ENCODE data around the gene NLRP7.
"Not testable (repeated sequence)": the region's sequence is repeated elsewhere in the genome, so short reads cannot be mapped to it uniquely, and the experiment has no call there.

Gene NLRP7

DNA sequence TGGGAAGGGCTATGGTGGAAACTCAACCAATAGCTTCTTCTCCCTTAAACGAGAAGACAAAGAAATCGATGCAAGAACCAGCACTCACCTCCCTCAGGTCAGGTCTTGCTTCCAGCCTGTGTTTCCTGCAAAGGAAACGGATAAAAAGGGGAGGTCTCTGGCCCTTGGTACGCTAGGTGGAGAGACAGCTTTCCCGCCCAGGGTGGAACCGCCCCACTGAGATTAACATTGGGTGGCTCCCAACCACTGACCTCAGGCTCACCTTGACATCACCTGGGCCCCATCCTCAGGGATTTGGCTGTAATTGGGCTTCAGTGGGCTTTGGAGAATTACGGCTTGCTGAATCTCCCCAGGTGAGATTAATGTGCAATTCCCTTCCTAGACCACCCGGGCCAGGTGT is at the start of gene NLRP7:
TSS of gene NLRP7 (minus strand) at position 150 of the 400 bp plus-strand sequence.
- no peak for DNase-seq

GRCh38 chr19:54995561-54995960 is 48.2 kb upstream of the NLRP7 start:
- DNase-seq = no peak

DNA sequence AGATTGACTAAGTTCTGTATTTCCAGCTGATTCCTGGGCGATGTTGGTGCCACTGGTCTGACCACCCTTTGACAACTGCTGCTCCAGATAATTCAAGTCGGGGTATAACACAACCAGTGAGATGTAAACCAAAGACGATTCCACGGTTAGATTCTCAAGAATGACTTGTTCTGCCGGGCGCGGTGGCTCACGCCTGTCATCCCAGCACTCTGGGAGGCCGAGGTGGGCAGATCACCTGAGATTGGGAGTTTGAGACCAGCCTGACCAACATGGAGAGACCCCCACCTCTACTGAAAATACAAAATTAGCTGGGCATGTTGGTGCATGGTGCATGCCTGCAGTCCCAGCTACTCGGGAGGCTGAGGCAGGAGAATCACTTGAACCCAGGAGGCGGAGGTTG is 42.2 kb upstream of the NLRP7 start:
- not testable (repeated sequence) for DNase-seq

DNA sequence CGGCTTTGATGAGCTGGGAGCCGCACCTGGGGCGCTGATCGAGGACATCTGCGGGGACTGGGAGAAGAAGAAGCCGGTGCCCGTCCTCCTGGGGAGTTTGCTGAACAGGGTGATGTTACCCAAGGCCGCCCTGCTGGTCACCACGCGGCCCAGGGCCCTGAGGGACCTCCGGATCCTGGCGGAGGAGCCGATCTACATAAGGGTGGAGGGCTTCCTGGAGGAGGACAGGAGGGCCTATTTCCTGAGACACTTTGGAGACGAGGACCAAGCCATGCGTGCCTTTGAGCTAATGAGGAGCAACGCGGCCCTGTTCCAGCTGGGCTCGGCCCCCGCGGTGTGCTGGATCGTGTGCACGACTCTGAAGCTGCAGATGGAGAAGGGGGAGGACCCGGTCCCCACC is 35.2 kb upstream of the NLRP7 start:
- DNase-seq = not testable (repeated sequence)

- not testable (repeated sequence) for DNase-seq
These were observed 26.1 kb upstream of the NLRP7 start for GRCh38 chr19:54973229-54974090.

GRCh38 chr19:54971446-54971845 is 24.1 kb upstream of the NLRP7 start:
- DNase-seq = not testable (repeated sequence)

GRCh38 chr19:54969647-54970046 is 22.3 kb upstream of the NLRP7 start:
- no peak for DNase-seq

- no peak for DNase-seq
These were observed 20.3 kb upstream of the NLRP7 start for GRCh38 chr19:54967611-54968010.

- DNase-seq = not testable (repeated sequence)
These were observed 17.7 kb upstream of the NLRP7 start for GRCh38 chr19:54965055-54965454.

- no peak for DNase-seq
These were observed 12.5 kb upstream of the NLRP7 start for GRCh38 chr19:54959840-54960239.

GRCh38 chr19:54955376-54955775 is 8.0 kb upstream of the NLRP7 start:
- no peak for DNase-seq

DNA sequence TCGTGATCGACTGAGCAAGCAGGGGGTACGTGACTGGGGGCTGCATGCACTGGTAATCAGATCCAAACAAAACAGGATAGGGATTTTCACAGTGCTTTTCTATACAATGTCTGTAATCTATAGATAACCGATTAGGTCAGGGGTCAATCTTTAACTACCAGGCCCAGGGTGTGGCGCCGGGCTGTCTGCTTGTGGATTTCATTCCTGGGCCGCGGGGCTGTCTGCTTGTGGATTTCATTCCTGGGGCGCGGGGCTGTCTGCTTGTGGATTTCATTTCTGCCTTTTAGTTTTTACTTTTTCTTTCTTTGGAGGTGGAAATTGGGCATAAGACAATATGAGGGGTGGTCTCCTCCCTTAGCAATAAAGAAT is 6.0 kb upstream of the NLRP7 start:
- not testable (repeated sequence) for DNase-seq

DNA sequence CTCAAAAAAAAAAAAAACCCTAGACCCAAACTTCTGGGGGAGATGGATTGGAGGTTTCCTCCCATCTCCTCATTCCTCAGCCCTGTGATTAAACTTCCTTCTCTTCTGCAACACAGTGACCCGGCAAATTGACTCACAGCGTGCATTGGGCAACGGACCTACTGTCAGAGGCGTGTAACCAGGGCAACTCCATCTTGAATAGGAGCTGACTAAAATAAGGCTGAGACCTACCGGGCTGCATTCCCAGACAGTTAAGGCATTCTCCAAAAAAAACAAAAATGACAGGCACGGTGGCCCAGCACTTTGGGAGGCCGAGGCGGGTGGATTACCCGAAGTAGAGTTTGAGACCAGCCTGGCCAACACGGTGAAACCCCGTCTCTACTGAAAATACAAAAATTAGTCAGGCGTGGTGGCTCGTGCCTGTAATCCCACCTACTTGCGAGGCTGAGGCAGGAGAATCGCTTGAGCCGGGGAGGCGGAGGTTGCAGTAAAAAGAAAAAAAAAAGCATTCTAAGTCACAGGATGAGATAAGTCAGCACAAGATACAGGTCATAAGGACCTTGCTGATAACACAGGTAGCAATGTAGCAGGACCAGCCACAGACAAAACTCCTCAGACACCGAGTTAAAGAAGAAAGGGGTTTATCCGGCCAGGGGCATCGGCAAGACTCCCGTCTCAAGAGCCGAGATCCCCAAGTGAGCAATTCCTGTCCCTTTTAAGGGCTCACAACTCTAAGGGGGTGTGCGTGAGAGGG is 5.4 kb upstream of the NLRP7 start:
- DNase-seq = no peak

DNA sequence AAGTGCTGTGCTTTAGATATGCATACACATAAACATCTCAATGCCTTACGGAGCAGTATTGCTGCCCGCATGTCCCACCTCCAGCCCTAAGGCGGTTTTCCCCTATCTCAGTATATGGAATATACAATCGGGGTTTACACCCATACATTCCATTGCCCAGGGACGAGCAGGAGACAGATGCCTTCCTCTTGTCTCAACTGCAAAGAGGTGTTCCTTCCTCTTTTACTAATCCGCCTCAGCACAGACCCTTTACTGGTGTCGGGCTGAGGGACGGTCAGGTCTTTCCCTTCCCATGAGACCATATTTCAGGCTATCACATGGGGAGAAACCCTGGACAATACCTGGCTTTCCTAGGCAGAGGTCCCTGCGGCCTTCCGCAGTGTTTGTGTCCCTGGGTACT is 3.2 kb upstream of the NLRP7 start:
- not testable (repeated sequence) for DNase-seq

- DNase-seq = no peak
These were observed 2.1 kb upstream of the NLRP7 start for GRCh38 chr19:54949412-54949811.

- not testable (repeated sequence) for DNase-seq
These were observed 3.5 kb downstream of the NLRP7 start for GRCh38 chr19:54943772-54944361.

- DNase-seq = not testable (repeated sequence)
These were observed 7.8 kb downstream of the NLRP7 start for GRCh38 chr19:54939538-54939937.

- DNase-seq = no peak
These were observed 8.4 kb downstream of the NLRP7 start for GRCh38 chr19:54938906-54939305.

- DNase-seq = no peak
These were observed 9.4 kb downstream of the NLRP7 start for GRCh38 chr19:54937926-54938325.

DNA sequence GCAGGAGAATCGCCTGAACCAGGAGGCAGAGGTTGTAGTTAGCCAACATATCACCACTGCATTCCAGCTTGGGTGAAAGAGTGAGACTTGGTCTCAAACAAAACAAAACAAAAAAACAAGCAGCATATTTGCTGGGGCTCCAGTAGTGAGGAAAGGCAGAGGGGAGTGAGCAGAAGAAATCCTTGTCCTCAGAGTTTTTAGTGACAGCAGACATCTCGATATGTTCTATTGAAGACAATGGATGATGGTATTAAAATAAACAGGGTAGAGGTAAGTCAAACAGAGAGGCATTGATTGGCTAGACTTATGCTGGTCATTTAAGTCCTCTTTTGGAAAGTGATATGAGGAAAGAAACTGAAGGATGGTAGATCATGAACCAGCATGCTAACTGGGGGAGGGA is 19.0 kb downstream of the NLRP7 start:
- no peak for DNase-seq

DNA sequence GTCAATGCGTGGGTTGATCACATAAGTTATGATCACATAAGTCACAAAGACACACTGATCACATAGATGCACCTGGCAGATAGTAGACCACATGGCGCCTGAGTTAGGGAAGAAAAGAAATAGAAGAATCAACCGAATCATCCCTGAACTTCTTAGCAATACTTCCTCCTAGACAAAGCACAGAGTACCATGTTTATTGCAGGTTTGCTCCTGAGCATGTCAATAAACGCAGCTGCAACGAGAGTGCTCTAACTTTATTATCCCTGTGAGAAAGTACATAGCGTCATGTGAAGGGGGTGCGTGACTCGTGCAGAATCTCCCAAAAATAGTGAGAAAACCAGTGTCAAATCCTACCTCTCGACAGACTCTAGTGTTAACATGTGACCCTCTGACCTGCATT is 24.1 kb downstream of the NLRP7 start:
- DNase-seq = no peak

DNA sequence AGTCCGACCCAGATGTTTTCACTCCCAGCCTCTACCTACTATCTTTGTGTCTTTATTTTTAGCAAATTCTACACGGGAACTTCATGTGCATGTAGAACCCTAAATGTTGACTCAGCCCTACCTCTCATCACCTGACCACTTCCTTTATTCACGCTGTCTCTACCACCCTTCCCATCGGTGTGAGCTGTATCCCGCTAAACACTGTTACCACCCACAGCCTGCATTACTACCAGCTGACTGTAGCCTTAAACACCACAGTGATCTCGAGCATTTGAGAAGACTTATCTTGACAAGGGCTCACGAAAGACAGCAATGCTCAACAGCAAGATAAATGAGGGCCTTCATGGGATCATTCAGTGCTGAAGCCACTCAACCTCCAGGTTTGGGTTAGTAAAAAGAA is 26.2 kb downstream of the NLRP7 start:
- no peak for DNase-seq

DNA sequence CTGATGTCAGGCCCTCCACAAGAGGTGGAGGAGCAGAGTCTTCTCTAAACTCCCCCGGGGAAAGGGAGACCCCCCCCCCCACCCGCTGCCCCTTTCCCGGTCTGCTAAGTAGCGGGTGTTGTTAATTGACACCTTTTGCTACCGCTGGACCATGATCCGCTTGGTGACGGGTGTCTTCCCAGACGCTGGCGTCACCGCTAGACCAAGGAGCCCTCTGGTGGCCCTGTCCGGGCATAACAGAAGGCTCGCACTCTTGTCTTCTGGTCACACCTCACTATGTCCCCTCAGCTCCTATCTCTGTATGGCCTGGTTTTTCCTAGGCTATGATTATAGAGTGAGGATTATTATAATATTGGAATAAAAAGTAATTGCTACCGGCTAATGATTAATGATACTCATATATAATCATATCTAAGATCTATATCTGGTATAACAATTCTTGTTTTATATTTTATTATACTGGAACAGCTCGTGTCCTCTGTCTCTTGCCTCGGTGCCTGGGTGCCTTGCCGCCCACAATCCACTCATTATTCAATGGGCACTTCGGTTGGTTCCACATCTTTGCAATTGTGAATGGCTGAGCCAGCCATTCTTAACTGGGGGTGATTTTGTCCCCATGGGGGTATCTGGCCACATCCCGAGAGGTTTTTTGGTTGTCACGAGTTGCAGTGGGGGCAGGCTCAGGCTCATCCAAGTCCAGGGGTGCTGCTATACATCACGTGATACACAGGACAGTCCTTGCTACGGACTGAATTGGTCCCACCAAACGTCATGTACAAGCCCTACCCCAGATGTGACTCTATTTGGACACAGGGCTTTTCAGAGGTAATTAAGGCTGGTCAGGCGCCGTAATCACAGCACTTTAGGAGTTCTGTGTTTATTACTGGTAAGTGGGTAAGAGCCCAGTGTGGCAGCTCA is 27.4 kb downstream of the NLRP7 start:
- not testable (repeated sequence) for DNase-seq

All from COR-L47 (cell line).